Neural cell (in vitro differentiated cells): ENCODE data around the gene KRTAP10-7. TPM values are rescaled to one million over a fixed set of nuclear protein-coding genes. Genes with fewer than 3 reads are reported as not detected.

ENCODE experiments used
- H2AFZ ChIP-seq: fragments of 200-600, 300-800 bp; sonication (generic), shearing (Covaris generic); 2 replicates; pipeline ENCODE4 v1.6.0; 2014; ENCODE audit warnings: low read depth, mild to moderate bottlenecking, antibody characterized with exemption, low read length, moderate library complexity
- H3F3A ChIP-seq: fragments of 200-600 bp; shearing (Covaris generic); 2 replicates; pipeline ENCODE4 v1.6.1; 2016; ENCODE audit warnings: mild to moderate bottlenecking, moderate library complexity, mixed read lengths, antibody characterized with exemption, low read length; ENCODE audit not compliant: insufficient read depth, poor library complexity, severe bottlenecking
- H3K27ac ChIP-seq: fragments of 200-600, 300-800 bp; sonication (generic), shearing (Covaris generic); 2 replicates; pipeline ENCODE4 v1.5.1; 2014; ENCODE audit warnings: mild to moderate bottlenecking, low read length, moderate library complexity
- H3K27me3 ChIP-seq: fragments of 300-800, 200-600 bp; sonication (generic), shearing (Covaris generic); 2 replicates; pipeline ENCODE4 v1.6.0; 2014; ENCODE audit warnings: mild to moderate bottlenecking, low read depth, low read length, moderate library complexity; ENCODE audit not compliant: insufficient read depth
- H3K36me3 ChIP-seq: fragments of 300-800, 200-600 bp; sonication (generic), shearing (Covaris generic); 2 replicates; pipeline ENCODE4 v1.5.1; 2014; ENCODE audit warnings: mild to moderate bottlenecking, antibody characterized with exemption, low read length, moderate library complexity; ENCODE audit not compliant: insufficient read depth
- H3K4me2 ChIP-seq: fragments of 300-800, 200-600 bp; sonication (generic), shearing (Covaris generic); 2 replicates; pipeline ENCODE4 v1.6.0; 2014; ENCODE audit warnings: mild to moderate bottlenecking, low read length
- H3K4me3 ChIP-seq: fragments of 300-800, 200-600 bp; sonication (generic), shearing (Covaris generic); 2 replicates; pipeline ENCODE4 v1.5.1; 2014; ENCODE audit warnings: mild to moderate bottlenecking, low read length, moderate library complexity
- H3K79me2 ChIP-seq: fragments of 200-600 bp; shearing (Covaris generic); replicated peaks from 2 replicates; pipeline ENCODE4 v1.6.0; 2014; ENCODE audit warnings: mild to moderate bottlenecking, low read length, moderate library complexity; ENCODE audit not compliant: insufficient read depth
- H3K9ac ChIP-seq: fragments of 300-800, 200-600 bp; sonication (generic), shearing (Covaris generic); 2 replicates; pipeline ENCODE4 v1.6.1; 2016; ENCODE audit warnings: mild to moderate bottlenecking, low read length, mixed read lengths
- H3K9me2 ChIP-seq: fragments of 200-600 bp; shearing (Covaris generic); 2 replicates; pipeline ENCODE4 v1.6.1; 2016; ENCODE audit warnings: mild to moderate bottlenecking, low read length, mixed read lengths; ENCODE audit not compliant: insufficient read depth
- H3K9me3 ChIP-seq: fragments of 200-600, 300-800 bp; sonication (generic), shearing (Covaris generic); 2 replicates; pipeline ENCODE4 v1.6.1; 2016; ENCODE audit warnings: mild to moderate bottlenecking, mixed run types, low read length, moderate library complexity, mixed read lengths
- H4K20me1 ChIP-seq: fragments of 200-600 bp; shearing (Covaris generic); 2 replicates; pipeline ENCODE4 v1.6.1; 2016; ENCODE audit warnings: mild to moderate bottlenecking, mixed run types; ENCODE audit not compliant: insufficient read depth
- EP300 ChIP-seq: fragments of 450-650 bp; conservative IDR thresholded peaks from 2 replicates; pipeline ENCODE4 v1.6.1; 2014; ENCODE audit warnings: antibody characterized with exemption, mild to moderate bottlenecking, moderate library complexity; ENCODE audit not compliant: poor library complexity, severe bottlenecking
- EZH2 ChIP-seq: fragments of 200-600, 300-800 bp; shearing (Covaris generic), sonication (generic); IDR thresholded peaks from 2 replicates; pipeline ENCODE4 v1.6.1; 2014; ENCODE audit warnings: antibody characterized with exemption, low read length, borderline replicate concordance, mild to moderate bottlenecking; ENCODE audit not compliant: insufficient read depth, poor library complexity, severe bottlenecking
- MXI1 ChIP-seq: fragments of 450-650 bp; conservative IDR thresholded peaks from 2 replicates; pipeline ENCODE4 v1.6.1; 2014; ENCODE audit warnings: antibody characterized with exemption, mild to moderate bottlenecking; ENCODE audit not compliant: poor library complexity, severe bottlenecking
- POLR2AphosphoS5 ChIP-seq: IDR thresholded peaks from 2 replicates; pipeline ENCODE4 v1.6.1; 2012
- RAD21 ChIP-seq: fragments of 450-650 bp; conservative IDR thresholded peaks from 2 replicates; pipeline ENCODE4 v1.6.1; 2014; ENCODE audit warnings: antibody characterized with exemption, mild to moderate bottlenecking, moderate library complexity
- SMC3 ChIP-seq: fragments of 450-650 bp; conservative IDR thresholded peaks from 2 replicates; pipeline ENCODE4 v1.6.1; 2014; ENCODE audit warnings: antibody characterized with exemption, mild to moderate bottlenecking, moderate library complexity; ENCODE audit not compliant: poor library complexity
- TAF1 ChIP-seq: IDR thresholded peaks from 2 replicates; pipeline ENCODE4 v1.6.1; 2012; ENCODE audit warnings: low read depth
- polyA plus RNA-seq: library from polyadenylated mRNA; depleted of rRNA; stranded (reverse); fragments of >200 nt; gene quantifications from 2 replicates; pipeline ENCODE4 v1.2.3, GENCODE V29; 2014
- TF ChIP-seq, protein P1 (sequence below): fragments of 450-650 bp; IDR thresholded peaks from 2 replicates; pipeline ENCODE4 v1.5.1; 2014; ENCODE audit warnings: antibody characterized with exemption, mild to moderate bottlenecking, moderate library complexity; ENCODE audit not compliant: poor library complexity, severe bottlenecking
- TF ChIP-seq, protein P2 (sequence below): IDR thresholded peaks from 2 replicates; pipeline ENCODE4 v1.6.1; 2012; ENCODE audit warnings: borderline replicate concordance

The KRTAP10-7 gene
- polyA plus RNA-seq, 1 donor from 2014 or later, result not detected

DNA sequence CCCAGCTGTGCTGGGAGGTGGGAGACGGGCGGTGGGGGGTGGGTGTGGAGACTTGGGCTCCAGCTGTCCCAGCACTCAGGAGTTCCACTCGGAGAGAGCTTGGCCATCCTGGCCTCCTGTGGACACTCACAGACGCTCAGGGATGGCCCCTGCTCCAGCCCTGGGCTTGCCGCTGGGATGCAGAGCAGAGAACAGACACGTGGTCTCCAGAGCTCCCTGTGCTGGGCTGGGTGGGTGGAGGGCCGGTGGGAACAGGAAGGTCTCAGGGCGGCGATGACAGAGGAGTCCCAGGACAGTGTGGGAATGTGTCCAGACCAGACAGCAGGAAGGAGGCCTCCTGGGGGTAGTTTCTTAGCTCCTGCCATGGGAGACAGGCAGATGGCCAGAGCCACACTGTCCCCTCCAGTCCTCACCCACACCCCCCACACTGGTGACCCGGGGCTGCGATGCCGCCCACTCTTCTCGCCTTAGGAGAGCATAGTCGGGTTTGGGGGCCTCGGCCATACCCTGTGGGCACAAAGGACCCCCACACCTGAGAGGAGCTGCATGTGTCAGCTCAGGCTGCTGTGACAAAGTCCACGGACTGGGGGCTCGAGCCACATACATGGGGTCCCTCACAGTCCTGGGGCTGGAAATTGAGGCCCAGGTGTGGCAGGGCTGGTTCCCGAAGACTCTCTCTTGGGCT lies 28.5 kb downstream of the KRTAP10-7 start:
- no peaks in the 10 kb centered on the region for H3K27me3 ChIP-seq
- peaks cover 7% of the 10 kb centered on the region for H3K9me3 ChIP-seq
- no peak overlapping the region for H2AFZ ChIP-seq
- H3K27ac ChIP-seq, result no peak overlapping the region
- TF ChIP-seq MXI1, result no peak
- TF ChIP-seq TAF1, result no peak
- TF ChIP-seq RAD21, result no peak
- no peak for TF ChIP-seq POLR2AphosphoS5
- no peak for TF ChIP-seq SMC3
- TF ChIP-seq, protein P1, sequence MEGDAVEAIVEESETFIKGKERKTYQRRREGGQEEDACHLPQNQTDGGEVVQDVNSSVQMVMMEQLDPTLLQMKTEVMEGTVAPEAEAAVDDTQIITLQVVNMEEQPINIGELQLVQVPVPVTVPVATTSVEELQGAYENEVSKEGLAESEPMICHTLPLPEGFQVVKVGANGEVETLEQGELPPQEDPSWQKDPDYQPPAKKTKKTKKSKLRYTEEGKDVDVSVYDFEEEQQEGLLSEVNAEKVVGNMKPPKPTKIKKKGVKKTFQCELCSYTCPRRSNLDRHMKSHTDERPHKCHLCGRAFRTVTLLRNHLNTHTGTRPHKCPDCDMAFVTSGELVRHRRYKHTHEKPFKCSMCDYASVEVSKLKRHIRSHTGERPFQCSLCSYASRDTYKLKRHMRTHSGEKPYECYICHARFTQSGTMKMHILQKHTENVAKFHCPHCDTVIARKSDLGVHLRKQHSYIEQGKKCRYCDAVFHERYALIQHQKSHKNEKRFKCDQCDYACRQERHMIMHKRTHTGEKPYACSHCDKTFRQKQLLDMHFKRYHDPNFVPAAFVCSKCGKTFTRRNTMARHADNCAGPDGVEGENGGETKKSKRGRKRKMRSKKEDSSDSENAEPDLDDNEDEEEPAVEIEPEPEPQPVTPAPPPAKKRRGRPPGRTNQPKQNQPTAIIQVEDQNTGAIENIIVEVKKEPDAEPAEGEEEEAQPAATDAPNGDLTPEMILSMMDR, result no peak
- H3K9ac ChIP-seq, result no peak overlapping the region
- no peaks in the 10 kb centered on the region for H3F3A ChIP-seq
- H3K79me2 ChIP-seq, result no peaks in the 10 kb centered on the region
- no peaks in the 10 kb centered on the region for H4K20me1 ChIP-seq
- no peak overlapping the region for H3K4me2 ChIP-seq
- H3K36me3 ChIP-seq, result no peaks in the 10 kb centered on the region
- H3K4me3 ChIP-seq, result no peak overlapping the region
- H3K9me2 ChIP-seq, result no peaks in the 10 kb centered on the region

DNA sequence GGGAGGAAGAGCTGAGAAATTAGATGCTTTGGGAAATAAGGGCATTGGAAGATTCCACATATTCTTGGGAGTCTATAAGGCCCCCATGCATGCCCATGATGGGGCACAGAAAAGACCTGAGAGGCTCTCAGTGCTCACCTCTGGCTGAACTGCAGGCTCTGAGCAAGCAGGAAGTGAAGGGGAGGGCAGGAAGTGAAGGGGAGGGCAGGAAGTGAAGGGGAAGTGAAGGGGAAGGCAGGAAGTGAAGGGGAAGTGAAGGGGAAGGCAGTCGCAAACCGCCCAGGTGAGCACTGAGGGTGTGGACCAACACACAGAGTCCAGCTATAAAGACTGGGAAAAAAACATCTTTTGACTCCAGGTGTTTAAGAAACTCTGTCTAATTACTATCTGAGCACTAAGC lies 30.0 kb downstream of the KRTAP10-7 start:
- Histone ChIP-seq H3K79me2 (no peaks in the 10 kb centered on the region), H4K20me1 (no peaks in the 10 kb centered on the region), H2AFZ (no peak overlapping the region), H3K9me2 (no peaks in the 10 kb centered on the region), H3K27me3 (no peaks in the 10 kb centered on the region), H3F3A (no peaks in the 10 kb centered on the region), H3K9ac (no peak overlapping the region), H3K27ac (no peak overlapping the region), H3K4me3 (no peak overlapping the region), H3K4me2 (no peak overlapping the region), H3K36me3 (no peaks in the 10 kb centered on the region), H3K9me3 (peaks cover 4% of the 10 kb centered on the region)
- TF ChIP-seq RAD21, result no peak
- TF ChIP-seq TAF1, result no peak
- no peak for TF ChIP-seq EP300
- TF ChIP-seq, protein P2, sequence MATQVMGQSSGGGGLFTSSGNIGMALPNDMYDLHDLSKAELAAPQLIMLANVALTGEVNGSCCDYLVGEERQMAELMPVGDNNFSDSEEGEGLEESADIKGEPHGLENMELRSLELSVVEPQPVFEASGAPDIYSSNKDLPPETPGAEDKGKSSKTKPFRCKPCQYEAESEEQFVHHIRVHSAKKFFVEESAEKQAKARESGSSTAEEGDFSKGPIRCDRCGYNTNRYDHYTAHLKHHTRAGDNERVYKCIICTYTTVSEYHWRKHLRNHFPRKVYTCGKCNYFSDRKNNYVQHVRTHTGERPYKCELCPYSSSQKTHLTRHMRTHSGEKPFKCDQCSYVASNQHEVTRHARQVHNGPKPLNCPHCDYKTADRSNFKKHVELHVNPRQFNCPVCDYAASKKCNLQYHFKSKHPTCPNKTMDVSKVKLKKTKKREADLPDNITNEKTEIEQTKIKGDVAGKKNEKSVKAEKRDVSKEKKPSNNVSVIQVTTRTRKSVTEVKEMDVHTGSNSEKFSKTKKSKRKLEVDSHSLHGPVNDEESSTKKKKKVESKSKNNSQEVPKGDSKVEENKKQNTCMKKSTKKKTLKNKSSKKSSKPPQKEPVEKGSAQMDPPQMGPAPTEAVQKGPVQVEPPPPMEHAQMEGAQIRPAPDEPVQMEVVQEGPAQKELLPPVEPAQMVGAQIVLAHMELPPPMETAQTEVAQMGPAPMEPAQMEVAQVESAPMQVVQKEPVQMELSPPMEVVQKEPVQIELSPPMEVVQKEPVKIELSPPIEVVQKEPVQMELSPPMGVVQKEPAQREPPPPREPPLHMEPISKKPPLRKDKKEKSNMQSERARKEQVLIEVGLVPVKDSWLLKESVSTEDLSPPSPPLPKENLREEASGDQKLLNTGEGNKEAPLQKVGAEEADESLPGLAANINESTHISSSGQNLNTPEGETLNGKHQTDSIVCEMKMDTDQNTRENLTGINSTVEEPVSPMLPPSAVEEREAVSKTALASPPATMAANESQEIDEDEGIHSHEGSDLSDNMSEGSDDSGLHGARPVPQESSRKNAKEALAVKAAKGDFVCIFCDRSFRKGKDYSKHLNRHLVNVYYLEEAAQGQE, result no peak
- TF ChIP-seq, protein P1, result no peak
- no peak for TF ChIP-seq SMC3
- TF ChIP-seq MXI1, result no peak
- TF ChIP-seq EZH2, result no peak
- TF ChIP-seq POLR2AphosphoS5, result no peak
